ENCODE measurements around the gene LTBP2. TPM values are rescaled to one million over a fixed set of nuclear protein-coding genes. Genes with fewer than 3 reads are reported as not detected.

The LTBP2 gene
- total RNA-seq, 1 experiment from 2014 or later = 1.5 TPM

DNA sequence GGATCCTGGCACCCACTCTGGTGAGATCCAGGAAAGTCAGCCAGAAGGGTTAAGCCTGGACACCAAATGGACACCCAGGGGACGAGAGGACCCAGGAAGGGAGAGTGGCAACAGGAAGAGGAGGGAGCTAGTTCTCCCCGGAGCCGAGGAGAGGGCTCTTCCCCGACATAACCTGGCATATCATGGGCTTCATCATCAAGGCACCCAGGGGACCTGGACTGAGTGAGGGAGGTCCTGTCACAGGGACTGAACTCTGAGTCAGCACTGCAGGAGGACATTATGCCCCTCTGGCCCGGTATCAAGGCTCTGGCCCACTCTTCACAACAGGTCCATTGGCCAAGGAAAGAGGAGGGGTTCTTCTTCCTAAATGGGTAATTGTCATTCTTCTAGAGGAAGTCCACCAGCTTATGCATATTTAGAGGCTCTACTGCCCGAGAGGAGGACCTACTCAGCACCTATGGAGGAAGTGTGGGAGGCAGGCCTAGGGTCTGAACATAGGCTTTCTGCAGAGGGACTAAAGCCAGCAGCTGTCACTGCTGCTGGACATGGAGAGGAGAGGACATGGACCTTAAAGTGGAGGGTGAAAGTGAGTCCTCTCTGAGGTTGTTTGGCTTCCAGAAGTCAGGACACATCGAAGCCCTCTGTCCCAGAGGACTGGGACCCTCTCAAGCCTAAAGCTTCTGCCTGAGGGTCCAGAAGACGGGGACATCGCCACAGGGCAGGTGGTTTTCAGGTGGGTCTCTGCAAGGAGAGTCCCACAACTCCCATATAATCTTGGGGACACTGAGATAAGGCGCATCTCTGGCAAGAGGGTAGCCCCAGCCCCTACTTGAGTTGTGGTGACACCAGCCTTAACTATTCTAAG, 99.8 kb downstream of the LTBP2 start:
- Histone ChIP-seq H3K4me3 (replicated peaks in 1 of 2; ENCODE audit: low read depth in 1 of 2, low read length in 2 of 2) (no peak overlapping the region), H3K4me1 (ENCODE audit: control insufficient read depth in 1 of 2, insufficient read depth in 2 of 2, low read length in 2 of 2) (peaks cover 4 to 29% of the 10 kb centered on the region in 2 experiments), H2AFZ (ENCODE audit: low read depth, low read length, poor library complexity, severe bottlenecking) (no peak overlapping the region), H3K36me3 (ENCODE audit: control insufficient read depth in 1 of 2, insufficient read depth in 2 of 2, low read length in 2 of 2) (no peaks in the 10 kb centered on the region), H3K9me2 (ENCODE audit: insufficient read depth) (no peaks in the 10 kb centered on the region), H3K4me2 (ENCODE audit: low read length) (no peak overlapping the region), H3K9ac (ENCODE audit: low read length) (no peak overlapping the region), H3K9me3 (ENCODE audit: control insufficient read depth in 1 of 2, insufficient read depth in 1 of 2, low read depth in 1 of 2, low read length in 2 of 2) (no peaks in the 10 kb centered on the region), H3K79me2 (ENCODE audit: insufficient read depth, low read length) (no peaks in the 10 kb centered on the region), H3K27me3 (ENCODE audit: insufficient read depth, low read length) (no peaks in the 10 kb centered on the region), H4K20me1 (ENCODE audit: insufficient read depth) (no peaks in the 10 kb centered on the region), H3K27ac (ENCODE audit: low read depth, low read length) (no peak overlapping the region)
- no peak for DNase-seq (ENCODE audit: low read depth, low spot score)
- ATAC-seq = no peak
- ChIA-PET RAD21 (ENCODE audit: low non-redundant PET in 1 of 2, low total read pairs in 2 of 2, uncharacterized antibody in 2 of 2, unreplicated experiment in 2 of 2) (no interaction called here), CTCF (no interaction called here), POLR2A (no interaction called here)
- TF ChIP-seq FOSL1 (IDR thresholded peaks at IDR 0.05; ENCODE audit: low read depth) = no peak
- BruUV-seq (replicated peaks) = no TSS peak
- intact Hi-C loops (cut with micrococcal nuclease) = no loop called here

DNA sequence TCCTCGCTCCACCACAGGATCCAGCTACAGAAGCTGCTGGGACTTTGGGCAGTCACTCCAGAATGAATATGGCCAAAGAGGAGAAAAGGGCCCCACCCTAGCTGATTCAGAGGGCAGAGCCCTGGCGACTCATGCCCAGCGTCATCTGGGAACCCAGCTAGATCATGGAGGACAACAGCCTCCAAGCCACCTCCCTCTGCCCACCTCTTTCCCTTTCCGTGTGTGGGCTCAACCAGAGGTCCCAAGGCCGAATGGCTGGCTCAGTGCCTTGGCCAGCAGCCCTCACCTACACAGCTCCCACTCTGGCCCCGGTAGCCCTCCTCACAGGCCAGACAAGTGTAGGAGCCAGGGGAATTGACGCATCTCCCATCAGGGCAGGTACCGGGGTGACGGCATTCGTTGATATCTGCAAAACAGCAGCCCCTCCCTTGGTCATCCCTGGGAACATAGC, 101.1 kb downstream of the LTBP2 start:
- DNase-seq (ENCODE audit: low read depth, low spot score) (no peak), ATAC-seq (peak; percentile 47)
- H3K27me3 ChIP-seq (ENCODE audit: insufficient read depth, low read length) = no peaks in the 10 kb centered on the region
- no peaks in the 10 kb centered on the region for H3K36me3 ChIP-seq (ENCODE audit: control insufficient read depth in 1 of 2, insufficient read depth in 2 of 2, low read length in 2 of 2)
- peaks cover 0 to 20% of the 10 kb centered on the region in 2 experiments; a peak in 2 of 4 replicates for H3K4me1 ChIP-seq (ENCODE audit: control insufficient read depth in 1 of 2, insufficient read depth in 2 of 2, low read length in 2 of 2)
- ChIA-PET POLR2A (no interaction called here), CTCF (interaction anchor here (1.4 kb wide), 1 partner anchor 9 kb away, joined by 4 read pairs; no protein-coding TSS in a partner anchor), RAD21 (ENCODE audit: low non-redundant PET in 1 of 2, low total read pairs in 2 of 2, uncharacterized antibody in 2 of 2, unreplicated experiment in 2 of 2) (no interaction called here)
- H3K9me3 ChIP-seq (ENCODE audit: control insufficient read depth in 1 of 2, insufficient read depth in 1 of 2, low read depth in 1 of 2, low read length in 2 of 2) = no peaks in the 10 kb centered on the region
- peak overlapping the region; percentile 20; the same call in 1 of the 2 replicates for H3K9ac ChIP-seq (ENCODE audit: low read length)
- intact Hi-C loops (cut with micrococcal nuclease) = no loop called here
- peak overlapping the region; percentile 61 for H3K4me2 ChIP-seq (ENCODE audit: low read length)
- peak overlapping the region in 1 of 2 experiments; percentile 4; a peak in 1 of 4 replicates for H3K4me3 ChIP-seq (replicated peaks in 1 of 2; ENCODE audit: low read depth in 1 of 2, low read length in 2 of 2)
- BruUV-seq (replicated peaks) = no TSS peak
- no peaks in the 10 kb centered on the region for H4K20me1 ChIP-seq (ENCODE audit: insufficient read depth)
- H3K27ac ChIP-seq (ENCODE audit: low read depth, low read length) = no peak overlapping the region
- H3K9me2 ChIP-seq (ENCODE audit: insufficient read depth) = no peaks in the 10 kb centered on the region
- TF ChIP-seq CEBPB (IDR thresholded peaks at IDR 0.05; ENCODE audit: low read depth) (no peak), POLR2A (IDR thresholded peaks at IDR 0.05; ENCODE audit: borderline replicate concordance, extremely low read depth, insufficient read depth, insufficient read length) (no peak), ZFX (IDR thresholded peaks at IDR 0.05) (no peak)
- H3K79me2 ChIP-seq (ENCODE audit: insufficient read depth, low read length) = no peaks in the 10 kb centered on the region
- no peak overlapping the region for H2AFZ ChIP-seq (ENCODE audit: low read depth, low read length, poor library complexity, severe bottlenecking)
